ENCODE measurements around the gene RBKS.

GRCh38 chr2:27915874-27916273 is 25.7 kb upstream of the RBKS start:
- TF ChIP-seq, protein P1, sequence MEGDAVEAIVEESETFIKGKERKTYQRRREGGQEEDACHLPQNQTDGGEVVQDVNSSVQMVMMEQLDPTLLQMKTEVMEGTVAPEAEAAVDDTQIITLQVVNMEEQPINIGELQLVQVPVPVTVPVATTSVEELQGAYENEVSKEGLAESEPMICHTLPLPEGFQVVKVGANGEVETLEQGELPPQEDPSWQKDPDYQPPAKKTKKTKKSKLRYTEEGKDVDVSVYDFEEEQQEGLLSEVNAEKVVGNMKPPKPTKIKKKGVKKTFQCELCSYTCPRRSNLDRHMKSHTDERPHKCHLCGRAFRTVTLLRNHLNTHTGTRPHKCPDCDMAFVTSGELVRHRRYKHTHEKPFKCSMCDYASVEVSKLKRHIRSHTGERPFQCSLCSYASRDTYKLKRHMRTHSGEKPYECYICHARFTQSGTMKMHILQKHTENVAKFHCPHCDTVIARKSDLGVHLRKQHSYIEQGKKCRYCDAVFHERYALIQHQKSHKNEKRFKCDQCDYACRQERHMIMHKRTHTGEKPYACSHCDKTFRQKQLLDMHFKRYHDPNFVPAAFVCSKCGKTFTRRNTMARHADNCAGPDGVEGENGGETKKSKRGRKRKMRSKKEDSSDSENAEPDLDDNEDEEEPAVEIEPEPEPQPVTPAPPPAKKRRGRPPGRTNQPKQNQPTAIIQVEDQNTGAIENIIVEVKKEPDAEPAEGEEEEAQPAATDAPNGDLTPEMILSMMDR (IDR thresholded peaks at IDR 0.05), result no peak
- no peak for TF ChIP-seq POLR2A (IDR thresholded peaks at IDR 0.05; ENCODE audit: low read depth)

Data from esophagus muscularis mucosa (tissue), 3 donors.